Measurements from ENCODE around the gene SDK1. TPM values are rescaled to one million over a fixed set of nuclear protein-coding genes. Genes with fewer than 3 reads are reported as not detected.

The SDK1 gene
- total and polyA plus RNA-seq, 2 experiments from 2014 or later = 2.1 to 10.0 TPM

DNA sequence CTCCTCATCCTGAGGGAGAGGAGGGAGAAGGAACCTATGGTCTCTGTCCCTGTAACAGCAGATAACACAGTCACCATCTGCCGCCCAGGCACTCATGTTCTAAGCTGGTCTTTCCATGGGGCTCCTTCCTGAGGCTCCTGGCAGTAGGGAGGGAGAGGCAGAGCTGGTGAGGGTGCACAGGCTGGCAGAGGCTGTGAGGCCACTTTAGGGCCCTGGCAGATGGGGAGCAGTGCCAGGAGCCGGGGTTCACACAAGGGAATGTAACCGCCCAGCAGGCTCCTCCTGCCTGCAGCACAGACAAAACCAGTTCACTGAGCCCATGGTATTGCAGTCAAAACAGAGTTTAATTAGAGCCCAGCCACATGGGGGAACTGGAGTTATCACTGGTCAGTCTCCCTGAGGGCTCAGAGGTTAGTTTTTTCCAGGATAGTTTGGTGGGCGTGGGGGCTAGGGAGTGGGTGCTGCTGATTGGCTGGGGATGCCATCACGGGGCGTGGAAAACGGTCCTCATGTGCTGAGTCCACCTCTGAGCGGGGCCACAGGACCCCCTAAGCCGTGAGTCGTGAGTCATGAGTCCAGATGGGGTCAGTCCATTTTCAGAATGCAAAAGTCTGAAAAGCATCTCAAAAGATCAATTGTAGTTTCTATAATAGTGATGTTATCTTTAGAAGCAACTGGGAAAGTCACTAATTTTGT is 881.7 kb downstream of the SDK1 start:
- DNase-seq (ENCODE audit: low spot score) (no peak), ATAC-seq (no peak)
- H2AFZ ChIP-seq = no peak overlapping the region
- H3K4me3 ChIP-seq = no peak overlapping the region
- Mint-ChIP-seq H3K4me3 (no peak overlapping the region), H3K27ac (no peak overlapping the region), H3K36me3 (ENCODE audit: low read depth) (peaks cover 27% of the 10 kb centered on the region), H3K9me3 (peaks cover 21% of the 10 kb centered on the region), H3K4me1 (peaks cover 2% of the 10 kb centered on the region; the same call in 2 of the 3 replicates), H3K27me3 (ENCODE audit: insufficient read depth, low read depth, poor library complexity) (peaks cover 6% of the 10 kb centered on the region)
- H3K27ac ChIP-seq (ENCODE audit: low read depth) = no peak overlapping the region
- H3K9me2 ChIP-seq (ENCODE audit: insufficient read depth) = no peaks in the 10 kb centered on the region
- TF ChIP-seq NANOG (IDR thresholded peaks at IDR 0.05; ENCODE audit: borderline replicate concordance) (no peak), STAT1 (IDR thresholded peaks at IDR 0.05; ENCODE audit: unreplicated experiment) (no peak), CREB1 (CRISPR knock-in tag; IDR thresholded peaks at IDR 0.05; ENCODE audit: low read depth) (no peak), POLR2AphosphoS5 (IDR thresholded peaks at IDR 0.05; ENCODE audit: low read depth) (no peak), EZH2phosphoT487 (IDR thresholded peaks at IDR 0.05; ENCODE audit: unreplicated experiment) (no peak), EZH2 (IDR thresholded peaks at IDR 0.05; ENCODE audit: low read depth, unreplicated experiment) (no peak), ZNF114 (CRISPR knock-in tag; IDR thresholded peaks at IDR 0.05) (no peak), ZNF331 (CRISPR knock-in tag; IDR thresholded peaks at IDR 0.05; ENCODE audit: low read depth) (no peak), JUNB (IDR thresholded peaks at IDR 0.05; ENCODE audit: unreplicated experiment) (no peak)
- TF ChIP-seq, protein P1, sequence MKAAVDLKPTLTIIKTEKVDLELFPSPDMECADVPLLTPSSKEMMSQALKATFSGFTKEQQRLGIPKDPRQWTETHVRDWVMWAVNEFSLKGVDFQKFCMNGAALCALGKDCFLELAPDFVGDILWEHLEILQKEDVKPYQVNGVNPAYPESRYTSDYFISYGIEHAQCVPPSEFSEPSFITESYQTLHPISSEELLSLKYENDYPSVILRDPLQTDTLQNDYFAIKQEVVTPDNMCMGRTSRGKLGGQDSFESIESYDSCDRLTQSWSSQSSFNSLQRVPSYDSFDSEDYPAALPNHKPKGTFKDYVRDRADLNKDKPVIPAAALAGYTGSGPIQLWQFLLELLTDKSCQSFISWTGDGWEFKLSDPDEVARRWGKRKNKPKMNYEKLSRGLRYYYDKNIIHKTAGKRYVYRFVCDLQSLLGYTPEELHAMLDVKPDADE (IDR thresholded peaks at IDR 0.05) = no peak
- TF ChIP-seq, protein P2, sequence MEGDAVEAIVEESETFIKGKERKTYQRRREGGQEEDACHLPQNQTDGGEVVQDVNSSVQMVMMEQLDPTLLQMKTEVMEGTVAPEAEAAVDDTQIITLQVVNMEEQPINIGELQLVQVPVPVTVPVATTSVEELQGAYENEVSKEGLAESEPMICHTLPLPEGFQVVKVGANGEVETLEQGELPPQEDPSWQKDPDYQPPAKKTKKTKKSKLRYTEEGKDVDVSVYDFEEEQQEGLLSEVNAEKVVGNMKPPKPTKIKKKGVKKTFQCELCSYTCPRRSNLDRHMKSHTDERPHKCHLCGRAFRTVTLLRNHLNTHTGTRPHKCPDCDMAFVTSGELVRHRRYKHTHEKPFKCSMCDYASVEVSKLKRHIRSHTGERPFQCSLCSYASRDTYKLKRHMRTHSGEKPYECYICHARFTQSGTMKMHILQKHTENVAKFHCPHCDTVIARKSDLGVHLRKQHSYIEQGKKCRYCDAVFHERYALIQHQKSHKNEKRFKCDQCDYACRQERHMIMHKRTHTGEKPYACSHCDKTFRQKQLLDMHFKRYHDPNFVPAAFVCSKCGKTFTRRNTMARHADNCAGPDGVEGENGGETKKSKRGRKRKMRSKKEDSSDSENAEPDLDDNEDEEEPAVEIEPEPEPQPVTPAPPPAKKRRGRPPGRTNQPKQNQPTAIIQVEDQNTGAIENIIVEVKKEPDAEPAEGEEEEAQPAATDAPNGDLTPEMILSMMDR (conservative IDR thresholded peaks at IDR 0.05; ENCODE audit: low read depth in 2 of 2) = no peak
- TF ChIP-seq, protein P3, sequence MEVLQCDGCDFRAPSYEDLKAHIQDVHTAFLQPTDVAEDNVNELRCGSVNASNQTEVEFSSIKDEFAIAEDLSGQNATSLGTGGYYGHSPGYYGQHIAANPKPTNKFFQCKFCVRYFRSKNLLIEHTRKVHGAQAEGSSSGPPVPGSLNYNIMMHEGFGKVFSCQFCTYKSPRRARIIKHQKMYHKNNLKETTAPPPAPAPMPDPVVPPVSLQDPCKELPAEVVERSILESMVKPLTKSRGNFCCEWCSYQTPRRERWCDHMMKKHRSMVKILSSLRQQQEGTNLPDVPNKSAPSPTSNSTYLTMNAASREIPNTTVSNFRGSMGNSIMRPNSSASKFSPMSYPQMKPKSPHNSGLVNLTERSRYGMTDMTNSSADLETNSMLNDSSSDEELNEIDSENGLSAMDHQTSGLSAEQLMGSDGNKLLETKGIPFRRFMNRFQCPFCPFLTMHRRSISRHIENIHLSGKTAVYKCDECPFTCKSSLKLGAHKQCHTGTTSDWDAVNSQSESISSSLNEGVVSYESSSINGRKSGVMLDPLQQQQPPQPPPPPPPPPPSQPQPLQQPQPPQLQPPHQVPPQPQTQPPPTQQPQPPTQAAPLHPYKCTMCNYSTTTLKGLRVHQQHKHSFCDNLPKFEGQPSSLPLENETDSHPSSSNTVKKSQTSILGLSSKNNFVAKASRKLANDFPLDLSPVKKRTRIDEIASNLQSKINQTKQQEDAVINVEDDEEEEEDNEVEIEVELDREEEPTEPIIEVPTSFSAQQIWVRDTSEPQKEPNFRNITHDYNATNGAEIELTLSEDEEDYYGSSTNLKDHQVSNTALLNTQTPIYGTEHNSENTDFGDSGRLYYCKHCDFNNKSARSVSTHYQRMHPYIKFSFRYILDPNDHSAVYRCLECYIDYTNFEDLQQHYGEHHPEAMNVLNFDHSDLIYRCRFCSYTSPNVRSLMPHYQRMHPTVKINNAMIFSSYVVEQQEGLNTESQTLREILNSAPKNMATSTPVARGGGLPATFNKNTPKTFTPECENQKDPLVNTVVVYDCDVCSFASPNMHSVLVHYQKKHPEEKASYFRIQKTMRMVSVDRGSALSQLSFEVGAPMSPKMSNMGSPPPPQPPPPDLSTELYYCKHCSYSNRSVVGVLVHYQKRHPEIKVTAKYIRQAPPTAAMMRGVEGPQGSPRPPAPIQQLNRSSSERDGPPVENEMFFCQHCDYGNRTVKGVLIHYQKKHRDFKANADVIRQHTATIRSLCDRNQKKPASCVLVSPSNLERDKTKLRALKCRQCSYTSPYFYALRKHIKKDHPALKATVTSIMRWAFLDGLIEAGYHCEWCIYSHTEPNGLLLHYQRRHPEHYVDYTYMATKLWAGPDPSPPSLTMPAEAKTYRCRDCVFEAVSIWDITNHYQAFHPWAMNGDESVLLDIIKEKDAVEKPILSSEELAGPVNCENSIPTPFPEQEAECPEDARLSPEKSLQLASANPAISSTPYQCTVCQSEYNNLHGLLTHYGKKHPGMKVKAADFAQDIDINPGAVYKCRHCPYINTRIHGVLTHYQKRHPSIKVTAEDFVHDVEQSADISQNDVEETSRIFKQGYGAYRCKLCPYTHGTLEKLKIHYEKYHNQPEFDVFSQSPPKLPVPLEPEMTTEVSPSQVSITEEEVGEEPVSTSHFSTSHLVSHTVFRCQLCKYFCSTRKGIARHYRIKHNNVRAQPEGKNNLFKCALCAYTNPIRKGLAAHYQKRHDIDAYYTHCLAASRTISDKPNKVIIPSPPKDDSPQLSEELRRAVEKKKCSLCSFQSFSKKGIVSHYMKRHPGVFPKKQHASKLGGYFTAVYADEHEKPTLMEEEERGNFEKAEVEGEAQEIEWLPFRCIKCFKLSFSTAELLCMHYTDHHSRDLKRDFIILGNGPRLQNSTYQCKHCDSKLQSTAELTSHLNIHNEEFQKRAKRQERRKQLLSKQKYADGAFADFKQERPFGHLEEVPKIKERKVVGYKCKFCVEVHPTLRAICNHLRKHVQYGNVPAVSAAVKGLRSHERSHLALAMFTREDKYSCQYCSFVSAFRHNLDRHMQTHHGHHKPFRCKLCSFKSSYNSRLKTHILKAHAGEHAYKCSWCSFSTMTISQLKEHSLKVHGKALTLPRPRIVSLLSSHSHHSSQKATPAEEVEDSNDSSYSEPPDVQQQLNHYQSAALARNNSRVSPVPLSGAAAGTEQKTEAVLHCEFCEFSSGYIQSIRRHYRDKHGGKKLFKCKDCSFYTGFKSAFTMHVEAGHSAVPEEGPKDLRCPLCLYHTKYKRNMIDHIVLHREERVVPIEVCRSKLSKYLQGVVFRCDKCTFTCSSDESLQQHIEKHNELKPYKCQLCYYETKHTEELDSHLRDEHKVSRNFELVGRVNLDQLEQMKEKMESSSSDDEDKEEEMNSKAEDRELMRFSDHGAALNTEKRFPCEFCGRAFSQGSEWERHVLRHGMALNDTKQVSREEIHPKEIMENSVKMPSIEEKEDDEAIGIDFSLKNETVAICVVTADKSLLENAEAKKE (CRISPR knock-in tag; IDR thresholded peaks at IDR 0.05) = no peak
- TF ChIP-seq, protein P4, sequence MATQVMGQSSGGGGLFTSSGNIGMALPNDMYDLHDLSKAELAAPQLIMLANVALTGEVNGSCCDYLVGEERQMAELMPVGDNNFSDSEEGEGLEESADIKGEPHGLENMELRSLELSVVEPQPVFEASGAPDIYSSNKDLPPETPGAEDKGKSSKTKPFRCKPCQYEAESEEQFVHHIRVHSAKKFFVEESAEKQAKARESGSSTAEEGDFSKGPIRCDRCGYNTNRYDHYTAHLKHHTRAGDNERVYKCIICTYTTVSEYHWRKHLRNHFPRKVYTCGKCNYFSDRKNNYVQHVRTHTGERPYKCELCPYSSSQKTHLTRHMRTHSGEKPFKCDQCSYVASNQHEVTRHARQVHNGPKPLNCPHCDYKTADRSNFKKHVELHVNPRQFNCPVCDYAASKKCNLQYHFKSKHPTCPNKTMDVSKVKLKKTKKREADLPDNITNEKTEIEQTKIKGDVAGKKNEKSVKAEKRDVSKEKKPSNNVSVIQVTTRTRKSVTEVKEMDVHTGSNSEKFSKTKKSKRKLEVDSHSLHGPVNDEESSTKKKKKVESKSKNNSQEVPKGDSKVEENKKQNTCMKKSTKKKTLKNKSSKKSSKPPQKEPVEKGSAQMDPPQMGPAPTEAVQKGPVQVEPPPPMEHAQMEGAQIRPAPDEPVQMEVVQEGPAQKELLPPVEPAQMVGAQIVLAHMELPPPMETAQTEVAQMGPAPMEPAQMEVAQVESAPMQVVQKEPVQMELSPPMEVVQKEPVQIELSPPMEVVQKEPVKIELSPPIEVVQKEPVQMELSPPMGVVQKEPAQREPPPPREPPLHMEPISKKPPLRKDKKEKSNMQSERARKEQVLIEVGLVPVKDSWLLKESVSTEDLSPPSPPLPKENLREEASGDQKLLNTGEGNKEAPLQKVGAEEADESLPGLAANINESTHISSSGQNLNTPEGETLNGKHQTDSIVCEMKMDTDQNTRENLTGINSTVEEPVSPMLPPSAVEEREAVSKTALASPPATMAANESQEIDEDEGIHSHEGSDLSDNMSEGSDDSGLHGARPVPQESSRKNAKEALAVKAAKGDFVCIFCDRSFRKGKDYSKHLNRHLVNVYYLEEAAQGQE (IDR thresholded peaks at IDR 0.05; ENCODE audit: unreplicated experiment) = no peak
- H3K79me2 ChIP-seq (replicated peaks; ENCODE audit: insufficient read depth) = no peaks in the 10 kb centered on the region
- no peaks in the 10 kb centered on the region for H3K4me1 ChIP-seq (ENCODE audit: insufficient read depth)
- no peaks in the 10 kb centered on the region for H3F3A ChIP-seq (replicated peaks; ENCODE audit: low read depth)
- no peak overlapping the region for H3K4me2 ChIP-seq
- H4K20me1 ChIP-seq (replicated peaks; ENCODE audit: insufficient read depth) = no peaks in the 10 kb centered on the region
- H3K36me3 ChIP-seq (ENCODE audit: insufficient read depth) = no peaks in the 10 kb centered on the region
- no peaks in the 10 kb centered on the region for H3K27me3 ChIP-seq (ENCODE audit: insufficient read depth)

Data from GM23338 (cell line).